ENCODE results near the gene DDIT4.
"Not testable (repeated sequence)": the region's sequence is repeated elsewhere in the genome, so short reads cannot be mapped to it uniquely, and the experiment has no call there.

The DDIT4 gene

DNA sequence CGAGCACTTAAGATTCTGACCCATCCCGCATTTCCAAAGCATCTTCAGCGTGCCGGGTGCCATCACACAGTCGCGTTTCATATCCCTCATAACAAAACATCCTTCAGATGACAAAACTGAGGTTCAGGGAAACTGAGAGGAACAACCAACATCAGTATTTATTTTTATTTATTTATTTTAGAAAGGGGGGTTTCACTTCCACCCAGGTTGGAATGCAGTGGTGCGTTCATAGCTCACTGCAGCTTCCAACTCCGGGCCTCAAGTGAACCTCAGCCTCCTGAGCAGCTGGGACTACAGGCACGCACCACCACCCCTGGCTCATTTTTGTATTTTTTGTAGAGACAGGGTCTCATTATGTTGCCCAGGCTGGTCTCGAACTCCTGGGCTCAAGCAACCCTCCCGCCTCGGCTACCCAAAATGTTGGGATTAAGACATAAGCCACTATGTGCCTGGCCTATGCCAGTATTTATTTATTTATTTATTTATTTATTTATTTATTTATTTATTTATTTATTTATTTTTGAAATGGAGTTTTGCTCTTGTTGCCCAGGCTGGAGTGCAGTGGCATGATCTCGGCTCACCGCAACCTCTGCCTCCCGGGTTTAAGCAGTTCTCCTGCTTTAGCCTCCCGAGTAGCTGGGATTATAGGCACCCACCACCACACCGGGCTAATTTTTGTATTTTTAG is 24.4 kb upstream of the DDIT4 start:
- Histone ChIP-seq H3K4me1 (ENCODE audit: control extremely low read depth in 1 of 4, control insufficient read depth in 4 of 4, insufficient read depth in 4 of 4, low read length in 3 of 4) (peaks cover 15 to 54% (median 33%) of the 10 kb centered on the region in 4 experiments), H3K4me3 (ENCODE audit: control insufficient read depth in 1 of 7, extremely low read depth in 1 of 7, insufficient read depth in 4 of 7, low read depth in 2 of 7, low read length in 6 of 7) (peak overlapping the region in 5 of 7 experiments; percentile 30 to 46 (median 40))
- not testable (repeated sequence) for H3K9me3 ChIP-seq (ENCODE audit: control extremely low read depth in 1 of 5, control insufficient read depth in 4 of 5, insufficient read depth in 2 of 5, low read depth in 1 of 5, low read length in 4 of 5); H3K27ac ChIP-seq (ENCODE audit: insufficient read depth in 1 of 2, low read depth in 1 of 2, low read length in 2 of 2, poor library complexity in 1 of 2, severe bottlenecking in 2 of 2); DNase-seq; H3K36me3 ChIP-seq (ENCODE audit: control insufficient read depth in 4 of 4, insufficient read depth in 4 of 4, low read length in 3 of 4); H3K27me3 ChIP-seq (replicated peaks in 2 of 5; ENCODE audit: control insufficient read depth in 4 of 5, insufficient read depth in 5 of 5, low read length in 4 of 5)
- WGBS (ENCODE audit: insufficient coverage) = 81% methylated on average over 6 of the region's 17 CpGs
- CTCF ChIA-PET = interaction anchor here (0.6 kb wide), 1 partner anchor 1631 kb away, joined by 4 read pairs; no protein-coding TSS in a partner anchor
- POLR2A ChIA-PET = interaction anchor here (0.7 to 1.1 kb wide), 2 partner anchors 24 kb away, joined by 3 read pairs; partner anchors contain the start of gene DDIT4

DNA sequence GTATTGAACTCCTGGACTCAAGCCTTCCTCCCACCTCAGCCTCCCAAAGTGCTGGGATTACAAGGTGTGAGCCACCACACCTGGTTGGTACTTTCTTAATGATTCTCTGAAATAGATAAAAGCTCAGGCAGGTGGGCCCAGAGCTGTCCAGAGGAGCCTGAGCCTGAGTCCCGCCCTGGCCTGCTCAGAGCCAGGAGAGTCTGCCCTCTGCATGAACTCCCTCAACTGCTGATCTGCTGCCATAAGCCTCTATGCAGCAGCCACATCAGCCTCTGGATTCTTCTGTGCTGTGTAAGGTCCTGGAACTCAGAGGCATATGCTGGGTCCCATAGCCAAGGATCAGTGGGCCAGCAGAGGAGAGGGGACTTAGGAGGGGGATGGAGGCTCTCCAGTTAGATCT is 23.1 kb upstream of the DDIT4 start:
- CTCF ChIA-PET = no interaction called here
- peaks cover 20 to 66% (median 46%) of the 10 kb centered on the region in 4 experiments for H3K4me1 ChIP-seq (ENCODE audit: control extremely low read depth in 1 of 4, control insufficient read depth in 4 of 4, insufficient read depth in 4 of 4, low read length in 3 of 4)

DNA sequence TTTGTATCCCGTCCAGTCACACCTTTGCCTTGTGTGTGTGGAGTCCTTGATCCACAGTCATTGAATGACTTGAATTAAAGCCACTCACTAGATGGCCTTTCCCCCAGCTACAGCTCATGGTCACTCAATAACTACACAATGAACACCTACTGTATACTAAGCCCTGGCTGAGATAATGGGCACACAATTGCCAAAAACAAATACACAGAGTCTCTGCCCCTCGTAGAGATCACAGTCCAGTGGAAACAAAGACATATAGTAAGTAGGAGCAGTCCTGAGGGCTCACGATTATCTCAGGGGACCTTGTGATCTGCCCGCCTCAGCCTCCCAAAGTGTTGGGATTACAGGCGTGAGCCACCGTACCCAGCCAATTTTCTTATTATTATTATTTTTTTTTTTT is 22.1 kb upstream of the DDIT4 start:
- POLR2A ChIA-PET = interaction anchor here (0.6 kb wide), 1 partner anchor 140 kb away, joined by 3 read pairs; no protein-coding TSS in a partner anchor

More for the DNA sequence above, 23.1 kb upstream of the DDIT4 start:
- Histone ChIP-seq H3K27ac (ENCODE audit: insufficient read depth in 1 of 2, low read depth in 1 of 2, low read length in 2 of 2, poor library complexity in 1 of 2, severe bottlenecking in 2 of 2) (no peak overlapping the region), H3K9me3 (ENCODE audit: control extremely low read depth in 1 of 5, control insufficient read depth in 4 of 5, insufficient read depth in 2 of 5, low read depth in 1 of 5, low read length in 4 of 5) (no peaks in the 10 kb centered on the region), H3K4me3 (ENCODE audit: control insufficient read depth in 1 of 7, extremely low read depth in 1 of 7, insufficient read depth in 4 of 7, low read depth in 2 of 7, low read length in 6 of 7) (no peak overlapping the region), H3K36me3 (ENCODE audit: control insufficient read depth in 4 of 4, insufficient read depth in 4 of 4, low read length in 3 of 4) (no peaks in the 10 kb centered on the region), H3K27me3 (replicated peaks in 2 of 5; ENCODE audit: control insufficient read depth in 4 of 5, insufficient read depth in 5 of 5, low read length in 4 of 5) (no peaks in the 10 kb centered on the region)
- WGBS (ENCODE audit: insufficient coverage) = 86% methylated on average over 1 of the region's 1 CpG
- POLR2A ChIA-PET = interaction anchor here (0.7 kb wide), 1 partner anchor 13 kb away, joined by 3 read pairs; no protein-coding TSS in a partner anchor
- no peak for DNase-seq

DNA sequence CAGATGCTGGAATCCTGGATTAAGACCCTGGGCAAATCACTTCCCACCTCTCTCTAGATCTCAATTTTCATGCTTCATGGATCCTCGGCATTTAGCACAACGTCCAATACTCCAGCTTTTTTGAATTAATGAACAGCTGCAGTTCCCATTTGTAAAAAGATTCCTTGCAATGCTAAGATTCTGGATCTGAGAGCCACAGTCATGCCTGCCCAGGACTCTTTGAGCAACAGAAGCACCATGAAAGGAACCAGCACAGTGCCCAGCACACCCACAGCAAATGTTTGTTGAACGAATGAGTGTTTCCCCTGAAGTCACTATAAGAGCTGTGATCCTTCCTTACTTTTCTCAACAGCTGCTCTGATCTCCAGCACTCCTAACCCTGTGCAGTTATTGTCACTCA is 20.8 kb upstream of the DDIT4 start:
- ChIA-PET CTCF (interaction anchor here (0.8 to 4.1 kb wide), 9 partner anchors 8 to 89 kb away, joined by 3 to 20 read pairs (median 4); partner anchors contain the start of gene DDIT4), POLR2A (no interaction called here)
- Histone ChIP-seq H3K9me3 (ENCODE audit: control extremely low read depth in 1 of 5, control insufficient read depth in 4 of 5, insufficient read depth in 2 of 5, low read depth in 1 of 5, low read length in 4 of 5) (no peaks in the 10 kb centered on the region), H3K27me3 (replicated peaks in 2 of 5; ENCODE audit: control insufficient read depth in 4 of 5, insufficient read depth in 5 of 5, low read length in 4 of 5) (no peaks in the 10 kb centered on the region), H3K4me3 (ENCODE audit: control insufficient read depth in 1 of 7, extremely low read depth in 1 of 7, insufficient read depth in 4 of 7, low read depth in 2 of 7, low read length in 6 of 7) (no peak overlapping the region), H3K27ac (ENCODE audit: insufficient read depth in 1 of 2, low read depth in 1 of 2, low read length in 2 of 2, poor library complexity in 1 of 2, severe bottlenecking in 2 of 2) (no peak overlapping the region), H3K4me1 (ENCODE audit: control extremely low read depth in 1 of 4, control insufficient read depth in 4 of 4, insufficient read depth in 4 of 4, low read length in 3 of 4) (peaks cover 25 to 62% (median 50%) of the 10 kb centered on the region in 4 experiments), H3K36me3 (ENCODE audit: control insufficient read depth in 4 of 4, insufficient read depth in 4 of 4, low read length in 3 of 4) (no peaks in the 10 kb centered on the region)
- DNase-seq = no peak
- WGBS (ENCODE audit: insufficient coverage) = 96% methylated on average over 3 of the region's 3 CpGs

More for the DNA sequence above, 22.1 kb upstream of the DDIT4 start:
- H3K9me3 ChIP-seq (ENCODE audit: control extremely low read depth in 1 of 5, control insufficient read depth in 4 of 5, insufficient read depth in 2 of 5, low read depth in 1 of 5, low read length in 4 of 5) = no peaks in the 10 kb centered on the region
- H3K36me3 ChIP-seq (ENCODE audit: control insufficient read depth in 4 of 4, insufficient read depth in 4 of 4, low read length in 3 of 4) = no peaks in the 10 kb centered on the region
- no peak overlapping the region for H3K27ac ChIP-seq (ENCODE audit: insufficient read depth in 1 of 2, low read depth in 1 of 2, low read length in 2 of 2, poor library complexity in 1 of 2, severe bottlenecking in 2 of 2)
- CTCF ChIA-PET = interaction anchor here (1.1 to 1.5 kb wide), 2 partner anchors 16 to 19 kb away, joined by 3 to 4 read pairs; no protein-coding TSS in a partner anchor
- H3K27me3 ChIP-seq (replicated peaks in 2 of 5; ENCODE audit: control insufficient read depth in 4 of 5, insufficient read depth in 5 of 5, low read length in 4 of 5) = no peaks in the 10 kb centered on the region
- 100% methylated on average over 3 of the region's 6 CpGs for WGBS (ENCODE audit: insufficient coverage)
- no peak overlapping the region for H3K4me3 ChIP-seq (ENCODE audit: control insufficient read depth in 1 of 7, extremely low read depth in 1 of 7, insufficient read depth in 4 of 7, low read depth in 2 of 7, low read length in 6 of 7)
- H3K4me1 ChIP-seq (ENCODE audit: control extremely low read depth in 1 of 4, control insufficient read depth in 4 of 4, insufficient read depth in 4 of 4, low read length in 3 of 4) = peaks cover 22 to 66% (median 52%) of the 10 kb centered on the region in 4 experiments
- no peak for DNase-seq

GRCh38 chr10:72253578-72253977 is 20.1 kb upstream of the DDIT4 start:
- Histone ChIP-seq H3K27me3 (replicated peaks in 2 of 5; ENCODE audit: control insufficient read depth in 4 of 5, insufficient read depth in 5 of 5, low read length in 4 of 5) (no peaks in the 10 kb centered on the region), H3K4me1 (ENCODE audit: control extremely low read depth in 1 of 4, control insufficient read depth in 4 of 4, insufficient read depth in 4 of 4, low read length in 3 of 4) (peaks cover 19 to 56% (median 44%) of the 10 kb centered on the region in 4 experiments), H3K4me3 (ENCODE audit: control insufficient read depth in 1 of 7, extremely low read depth in 1 of 7, insufficient read depth in 4 of 7, low read depth in 2 of 7, low read length in 6 of 7) (no peak overlapping the region), H3K27ac (ENCODE audit: insufficient read depth in 1 of 2, low read depth in 1 of 2, low read length in 2 of 2, poor library complexity in 1 of 2, severe bottlenecking in 2 of 2) (no peak overlapping the region), H3K36me3 (ENCODE audit: control insufficient read depth in 4 of 4, insufficient read depth in 4 of 4, low read length in 3 of 4) (no peaks in the 10 kb centered on the region), H3K9me3 (ENCODE audit: control extremely low read depth in 1 of 5, control insufficient read depth in 4 of 5, insufficient read depth in 2 of 5, low read depth in 1 of 5, low read length in 4 of 5) (no peaks in the 10 kb centered on the region)
- WGBS (ENCODE audit: insufficient coverage) = 100% methylated on average over 3 of the region's 7 CpGs
- no peak for DNase-seq
- POLR2A ChIA-PET = interaction anchor here (1.2 kb wide), 1 partner anchor 20 kb away, joined by 3 read pairs; no protein-coding TSS in a partner anchor
- CTCF ChIA-PET = interaction anchor here (0.8 to 4.1 kb wide), 9 partner anchors 7 to 88 kb away, joined by 3 to 20 read pairs (median 4); partner anchors contain the start of gene DDIT4

- CTCF ChIA-PET = interaction anchor here (0.5 to 4.1 kb wide), 16 partner anchors 9 to 130 kb away, joined by 3 to 20 read pairs (median 4); partner anchors contain the start of gene DDIT4
- 15% methylated on average over 12 of the region's 15 CpGs for WGBS (ENCODE audit: insufficient coverage)
- DNase-seq = peak; percentile 55 to 75 (median 72)
- POLR2A ChIA-PET = interaction anchor here (0.6 to 1.2 kb wide), 5 partner anchors 18 to 90 kb away, joined by 3 to 4 read pairs (median 4); no protein-coding TSS in a partner anchor
- H3K27me3 ChIP-seq (replicated peaks in 2 of 5; ENCODE audit: control insufficient read depth in 4 of 5, insufficient read depth in 5 of 5, low read length in 4 of 5) = no peaks in the 10 kb centered on the region
- no peaks in the 10 kb centered on the region for H3K9me3 ChIP-seq (ENCODE audit: control extremely low read depth in 1 of 5, control insufficient read depth in 4 of 5, insufficient read depth in 2 of 5, low read depth in 1 of 5, low read length in 4 of 5)
- H3K27ac ChIP-seq (ENCODE audit: insufficient read depth in 1 of 2, low read depth in 1 of 2, low read length in 2 of 2, poor library complexity in 1 of 2, severe bottlenecking in 2 of 2) = peak overlapping the region in 1 of 2 experiments; percentile 43
- peak overlapping the region in 5 of 7 experiments; percentile 6 to 62 (median 41) for H3K4me3 ChIP-seq (ENCODE audit: control insufficient read depth in 1 of 7, extremely low read depth in 1 of 7, insufficient read depth in 4 of 7, low read depth in 2 of 7, low read length in 6 of 7)
- H3K4me1 ChIP-seq (ENCODE audit: control extremely low read depth in 1 of 4, control insufficient read depth in 4 of 4, insufficient read depth in 4 of 4, low read length in 3 of 4) = peaks cover 26 to 50% (median 37%) of the 10 kb centered on the region in 4 experiments
- no peaks in the 10 kb centered on the region for H3K36me3 ChIP-seq (ENCODE audit: control insufficient read depth in 4 of 4, insufficient read depth in 4 of 4, low read length in 3 of 4)
These were observed 18.7 kb upstream of the DDIT4 start for GRCh38 chr10:72254813-72255568.
